SK-N-SH treated with all-trans-retinoic acid at 6 μM for 48 hours (cell line): Measurements from ENCODE around the gene TMEM169.

ENCODE experiments used
- ARNTL ChIP-seq: fragments of 450-650 bp; formaldehyde crosslinking; IDR thresholded peaks from 2 replicates; pipeline ENCODE4 v1.5.0; 2020; ENCODE audit warnings: low read depth, mild to moderate bottlenecking, moderate library complexity, borderline replicate concordance
- CSDC2 ChIP-seq: fragments of 250-450 bp; sonication (Bioruptor Pico); IDR thresholded peaks from 2 replicates; pipeline ENCODE4 v1.5.0; 2020; ENCODE audit warnings: mild to moderate bottlenecking, moderate library complexity
- ESRRG ChIP-seq: fragments of 250-450 bp; sonication (Bioruptor Pico); IDR thresholded peaks from 2 replicates; pipeline ENCODE4 v1.6.1; 2021; ENCODE audit warnings: mild to moderate bottlenecking
- PATZ1 ChIP-seq: fragments of 250-450 bp; sonication (Bioruptor Pico); IDR thresholded peaks from 2 replicates; pipeline ENCODE4 v1.8.0; 2020; ENCODE audit warnings: mild to moderate bottlenecking, moderate library complexity, borderline replicate concordance
- RARB ChIP-seq: fragments of 250-450 bp; sonication (Bioruptor Pico); IDR thresholded peaks from 2 replicates; pipeline ENCODE4 v1.8.0; 2021; ENCODE audit warnings: mild to moderate bottlenecking, moderate library complexity
- TOX ChIP-seq: fragments of 250-450 bp; sonication (Bioruptor Pico); IDR thresholded peaks from 2 replicates; pipeline ENCODE4 v1.8.0; 2021; ENCODE audit warnings: mild to moderate bottlenecking, moderate library complexity, borderline replicate concordance
- ZC3H10 ChIP-seq: fragments of 250-450 bp; sonication (Bioruptor Pico); IDR thresholded peaks from 2 replicates; pipeline ENCODE4 v1.5.1; 2021; ENCODE audit warnings: mild to moderate bottlenecking, moderate library complexity
- ZFP3 ChIP-seq: fragments of 250-450 bp; sonication (Bioruptor Pico); IDR thresholded peaks from 2 replicates; pipeline ENCODE4 v1.5.0; 2020; ENCODE audit warnings: mild to moderate bottlenecking, moderate library complexity
- ZFP30 ChIP-seq: fragments of 450-650 bp; formaldehyde crosslinking; IDR thresholded peaks from 2 replicates; pipeline ENCODE4 v1.5.0; 2022; ENCODE audit warnings: mild to moderate bottlenecking, moderate library complexity

GRCh38 chr2:216082117-216082711 is 495 bp downstream of the TMEM169 start:
- no peak for TF ChIP-seq PATZ1 (CRISPR knock-in tag)
- no peak for TF ChIP-seq CSDC2 (CRISPR knock-in tag)
- TF ChIP-seq ARNTL = no peak
- no peak for TF ChIP-seq ZC3H10 (CRISPR knock-in tag)
- no peak for TF ChIP-seq ZFP3
- no peak for TF ChIP-seq ESRRG (CRISPR knock-in tag)
- no peak for TF ChIP-seq TOX (CRISPR knock-in tag)
- TF ChIP-seq RARB (CRISPR knock-in tag) = no peak
- no peak for TF ChIP-seq ZFP30 (CRISPR knock-in tag)
